Natural killer cell (primary cell): Measurements from ENCODE around the gene BCL2L12. TPM values are rescaled to one million over a fixed set of nuclear protein-coding genes. Genes with fewer than 3 reads are reported as not detected.
"Not testable (repeated sequence)": the region's sequence is repeated elsewhere in the genome, so short reads cannot be mapped to it uniquely, and the experiment has no call there.

ENCODE experiments used
- ATAC-seq, 3 donors: fragments of 150-1000 bp in 2 of 3; fragments of 200-7000 bp in 1 of 3; cut with Tn5 transposase; 1 replicate in 1 of 3; 2 replicates in 2 of 3; pipeline ENCODE4 v1.10.0; 2021; ENCODE audit warnings: mild to moderate bottlenecking in 2 of 3, moderate library complexity in 2 of 3
- DNase-seq, 2 donors: peaks; one replicate each; pipeline versions ENCODE4 v3.0.0 to v3.0.0-alpha.2; 2013 to 2021; ENCODE audit warnings: mixed read lengths in 1 of 2
- H3K27ac ChIP-seq: one replicate; pipeline ENCODE4 v1.5.1; 2013; ENCODE audit warnings: mild to moderate bottlenecking, low read length
- H3K27me3 ChIP-seq: one replicate; pipeline ENCODE4 v1.6.1; 2013; ENCODE audit warnings: low read length; ENCODE audit not compliant: control insufficient read depth, insufficient read depth
- H3K36me3 ChIP-seq: one replicate; pipeline ENCODE4 v1.6.1; 2013; ENCODE audit warnings: low read length; ENCODE audit not compliant: control insufficient read depth, insufficient read depth
- H3K4me1 ChIP-seq: one replicate; pipeline ENCODE4 v1.6.1; 2013; ENCODE audit warnings: low read length; ENCODE audit not compliant: control insufficient read depth, insufficient read depth
- H3K4me3 ChIP-seq: one replicate; pipeline ENCODE4 v1.5.1; 2013; ENCODE audit warnings: low read length
- H3K9me3 ChIP-seq: one replicate; pipeline ENCODE4 v1.6.1; 2013; ENCODE audit warnings: low read length; ENCODE audit not compliant: control insufficient read depth, insufficient read depth
- H3K27ac Mint-ChIP-seq, 2 donors: one replicate each; pipeline ENCODE4 v1.8.0; 2022; ENCODE audit warnings: mild to moderate bottlenecking in 2 of 2, mixed read lengths in 2 of 2, moderate library complexity in 1 of 2
- H3K27me3 Mint-ChIP-seq, 2 donors: one replicate each; pipeline ENCODE4 v1.8.0; 2022; ENCODE audit warnings: low read depth in 2 of 2, mixed read lengths in 2 of 2
- H3K36me3 Mint-ChIP-seq: one replicate; pipeline ENCODE4 v1.8.0; 2022; ENCODE audit warnings: mixed read lengths
- H3K4me1 Mint-ChIP-seq, 2 donors: one replicate each; pipeline ENCODE4 v1.8.0; 2022; ENCODE audit warnings: mixed read lengths in 2 of 2
- H3K4me3 Mint-ChIP-seq: one replicate; pipeline ENCODE4 v1.8.0; 2022; ENCODE audit warnings: mild to moderate bottlenecking, moderate library complexity, mixed read lengths
- H3K9me3 Mint-ChIP-seq, 2 donors: one replicate each; pipeline ENCODE4 v1.8.0; 2022; ENCODE audit warnings: mixed read lengths in 2 of 2
- WGBS: methylation state at CpG from one replicate; pipeline ENCODE4 v1.1.7; 2013; ENCODE audit warnings: missing lambda C conversion rate; ENCODE audit not compliant: insufficient coverage; 5-methylcytosine and 5-hydroxymethylcytosine counted together
- intact Hi-C: fragments of 100-400 bp; cut with micrococcal nuclease; formaldehyde crosslinking; loops from one replicate; pipeline ENCODE4 v1.14.2; 2022
- total RNA-seq, 4 donors: library from RNA; stranded (reverse); fragments of 120-200 nt in 1 of 4; gene quantifications; one replicate each; pipeline versions ENCODE4 v1.2.3 to v1.2.4, GENCODE V29; 2013 to 2022
- TF ChIP-seq, protein P1 (sequence below): fragments of 200-600 bp; IDR thresholded peaks from one replicate; pipeline ENCODE4 v1.8.0; 2022; ENCODE audit warnings: antibody characterized with exemption

The BCL2L12 gene
- 10 to 100 TPM; 15.6 to 34.6 (median 22.3) TPM for total RNA-seq
- total RNA-seq (2013), result 5.8 TPM

GRCh38 chr19:49665351-49666119 is at the start of gene BCL2L12, which contains the start of gene IRF3:
Gene BCL2L12 (plus strand): TSS chr19:49665933. CDS start chr19:49666693, 760 bp downstream.
Gene IRF3 (minus strand): TSS chr19:49665857. CDS start chr19:49664838, 1,019 bp downstream.
- peak within 1 kb of the TSS; percentile 73 for H3K27ac ChIP-seq
- peak within 1 kb of the TSS; percentile 99 for H3K4me3 Mint-ChIP-seq
- DNase-seq (peak; percentile 98 to 100), ATAC-seq (peak; percentile 83 to 93 (median 86))
- no peaks in the 10 kb centered on the region for H3K9me3 Mint-ChIP-seq
- TF ChIP-seq, protein P1, sequence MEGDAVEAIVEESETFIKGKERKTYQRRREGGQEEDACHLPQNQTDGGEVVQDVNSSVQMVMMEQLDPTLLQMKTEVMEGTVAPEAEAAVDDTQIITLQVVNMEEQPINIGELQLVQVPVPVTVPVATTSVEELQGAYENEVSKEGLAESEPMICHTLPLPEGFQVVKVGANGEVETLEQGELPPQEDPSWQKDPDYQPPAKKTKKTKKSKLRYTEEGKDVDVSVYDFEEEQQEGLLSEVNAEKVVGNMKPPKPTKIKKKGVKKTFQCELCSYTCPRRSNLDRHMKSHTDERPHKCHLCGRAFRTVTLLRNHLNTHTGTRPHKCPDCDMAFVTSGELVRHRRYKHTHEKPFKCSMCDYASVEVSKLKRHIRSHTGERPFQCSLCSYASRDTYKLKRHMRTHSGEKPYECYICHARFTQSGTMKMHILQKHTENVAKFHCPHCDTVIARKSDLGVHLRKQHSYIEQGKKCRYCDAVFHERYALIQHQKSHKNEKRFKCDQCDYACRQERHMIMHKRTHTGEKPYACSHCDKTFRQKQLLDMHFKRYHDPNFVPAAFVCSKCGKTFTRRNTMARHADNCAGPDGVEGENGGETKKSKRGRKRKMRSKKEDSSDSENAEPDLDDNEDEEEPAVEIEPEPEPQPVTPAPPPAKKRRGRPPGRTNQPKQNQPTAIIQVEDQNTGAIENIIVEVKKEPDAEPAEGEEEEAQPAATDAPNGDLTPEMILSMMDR, result no peak
- H3K9me3 ChIP-seq, result no peaks in the 10 kb centered on the region
- H3K4me3 ChIP-seq, result peak within 1 kb of the TSS; percentile 91
- H3K4me1 ChIP-seq, result peaks cover 34% of the 10 kb centered on the region
- H3K36me3 Mint-ChIP-seq, result no peaks in the 10 kb centered on the region
- H3K27me3 ChIP-seq, result no peaks in the 10 kb centered on the region
- peaks cover 33 to 50% of the 10 kb centered on the region in 2 donors for H3K4me1 Mint-ChIP-seq
- under 1% methylated on average over 50 of the region's 50 CpGs for WGBS
- peak within 1 kb of the TSS; percentile 96 to 99 for H3K27ac Mint-ChIP-seq
- intact Hi-C loops, result loop anchor here (1.0 to 2.0 kb wide), 2 partner anchors 11 to 15 kb away; no protein-coding TSS in a partner anchor
- no peaks in the 10 kb centered on the region for H3K27me3 Mint-ChIP-seq
- peaks cover 20% of the 10 kb centered on the region for H3K36me3 ChIP-seq

- intact Hi-C loops, result no loop called here
- Mint-ChIP-seq H3K4me3 (no peak overlapping the region), H3K4me1 (peaks cover 23 to 41% of the 10 kb centered on the region in 2 donors), H3K36me3 (no peaks in the 10 kb centered on the region), H3K27ac (peak overlapping the region in 1 of 2 donors; percentile 18), H3K27me3 (no peaks in the 10 kb centered on the region), H3K9me3 (no peaks in the 10 kb centered on the region)
- WGBS, result 99% methylated on average over 7 of the region's 7 CpGs
- DNase-seq (no peak), ATAC-seq (no peak)
- Histone ChIP-seq H3K4me1 (peaks cover 26% of the 10 kb centered on the region), H3K27ac (no peak overlapping the region), H3K4me3 (no peak overlapping the region), H3K27me3 (no peaks in the 10 kb centered on the region), H3K36me3 (peaks cover 54% of the 10 kb centered on the region), H3K9me3 (no peaks in the 10 kb centered on the region)
- TF ChIP-seq, protein P1, result no peak
These were observed 49.2 kb upstream of the BCL2L12 start for GRCh38 chr19:49616532-49616931.

- TF ChIP-seq, protein P1, result no peak
- no peaks in the 10 kb centered on the region for H3K36me3 Mint-ChIP-seq
- H3K4me1 Mint-ChIP-seq, result peaks cover 23 to 45% of the 10 kb centered on the region in 2 donors
- no peaks in the 10 kb centered on the region for H3K27me3 Mint-ChIP-seq
- H3K9me3 Mint-ChIP-seq, result no peaks in the 10 kb centered on the region
- DNase-seq (no peak), ATAC-seq (no peak)
- Histone ChIP-seq H3K27me3 (no peaks in the 10 kb centered on the region), H3K9me3 (no peaks in the 10 kb centered on the region), H3K4me3 (no peak overlapping the region), H3K27ac (no peak overlapping the region), H3K4me1 (peaks cover 26% of the 10 kb centered on the region), H3K36me3 (peaks cover 58% of the 10 kb centered on the region)
- WGBS, result 100% methylated on average over 6 of the region's 7 CpGs
- peak overlapping the region in 1 of 2 donors; percentile 33 for H3K27ac Mint-ChIP-seq
- H3K4me3 Mint-ChIP-seq, result no peak overlapping the region
- intact Hi-C loops, result no loop called here
These were observed 48.8 kb upstream of the BCL2L12 start for GRCh38 chr19:49616945-49617344.

GRCh38 chr19:49617860-49618259 is 47.9 kb upstream of the BCL2L12 start:
- H3K4me3 Mint-ChIP-seq, DNase-seq, H3K9me3 Mint-ChIP-seq, H3K27ac ChIP-seq, H3K27me3 ChIP-seq, intact Hi-C loops, H3K36me3 Mint-ChIP-seq, H3K27me3 Mint-ChIP-seq, ATAC-seq, H3K9me3 ChIP-seq, H3K4me3 ChIP-seq: not testable (repeated sequence)
- WGBS, result 96% methylated on average over 13 of the region's 13 CpGs
- Histone ChIP-seq H3K36me3 (peaks cover 62% of the 10 kb centered on the region), H3K4me1 (peaks cover 21% of the 10 kb centered on the region)
- Mint-ChIP-seq H3K4me1 (peaks cover 23 to 41% of the 10 kb centered on the region in 2 donors), H3K27ac (peak overlapping the region; percentile 7 to 67)
